ENCODE measurements around the gene MNAT1.

- no peak for TF ChIP-seq CTCF (IDR thresholded peaks at IDR 0.05)
- TF ChIP-seq EZH2 (IDR thresholded peaks at IDR 0.05), result no peak
- no peak for TF ChIP-seq EZH2phosphoT487 (IDR thresholded peaks at IDR 0.05)
Measured at GRCh38 chr14:60974090-60974651, 239.6 kb downstream of the MNAT1 start.

Data from neural progenitor cell (in vitro differentiated cells).